HG03025 (cell line): ENCODE measurements around the gene TMEM179.

Experiments used
- ATAC-seq: cut with Tn5 transposase; IDR thresholded peaks from one replicate; pipeline ENCODE4 v1.9.1; 2021; ENCODE audit warnings: mild to moderate bottlenecking, moderate library complexity; ENCODE audit not compliant: unreplicated experiment, low FRiP score

Gene TMEM179

GRCh38 chr14:104547310-104547997 is 57.1 kb downstream of the TMEM179 start:
- ATAC-seq: no peak

DNA sequence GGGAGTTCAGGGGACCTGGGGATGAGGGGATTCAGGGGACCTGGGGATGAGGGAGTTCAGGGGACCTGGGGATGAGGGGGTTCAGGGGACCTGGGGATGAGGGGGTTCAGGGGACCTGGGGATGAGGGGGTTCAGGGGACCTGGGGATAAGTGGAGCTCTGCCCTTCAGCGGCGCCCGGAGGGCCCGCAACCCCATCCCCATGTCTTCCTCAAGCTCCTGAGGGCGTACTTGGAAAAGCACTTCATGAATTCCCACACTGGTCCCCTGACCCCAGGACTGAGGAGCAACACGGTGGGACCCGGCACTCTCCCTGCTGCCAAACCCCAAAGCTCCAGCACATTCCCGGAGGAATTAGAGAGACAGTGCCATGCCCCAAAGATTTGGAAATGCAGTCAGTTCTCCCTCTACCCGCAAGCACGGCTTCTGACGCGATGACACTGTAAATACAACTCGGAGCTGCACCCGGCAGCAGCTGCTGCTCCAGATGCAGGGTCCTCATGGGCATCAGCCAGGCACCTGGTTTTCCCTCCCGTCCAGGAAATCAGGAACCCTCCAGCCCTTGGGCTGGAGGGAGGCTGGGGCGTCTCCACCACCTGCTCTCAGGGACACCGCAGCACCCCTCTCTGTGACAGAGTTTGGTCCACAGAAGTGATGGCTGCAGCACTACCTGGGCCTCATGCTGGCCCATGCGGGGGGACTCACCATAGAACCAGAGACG is 57.8 kb downstream of the TMEM179 start:
- no peak for ATAC-seq

DNA sequence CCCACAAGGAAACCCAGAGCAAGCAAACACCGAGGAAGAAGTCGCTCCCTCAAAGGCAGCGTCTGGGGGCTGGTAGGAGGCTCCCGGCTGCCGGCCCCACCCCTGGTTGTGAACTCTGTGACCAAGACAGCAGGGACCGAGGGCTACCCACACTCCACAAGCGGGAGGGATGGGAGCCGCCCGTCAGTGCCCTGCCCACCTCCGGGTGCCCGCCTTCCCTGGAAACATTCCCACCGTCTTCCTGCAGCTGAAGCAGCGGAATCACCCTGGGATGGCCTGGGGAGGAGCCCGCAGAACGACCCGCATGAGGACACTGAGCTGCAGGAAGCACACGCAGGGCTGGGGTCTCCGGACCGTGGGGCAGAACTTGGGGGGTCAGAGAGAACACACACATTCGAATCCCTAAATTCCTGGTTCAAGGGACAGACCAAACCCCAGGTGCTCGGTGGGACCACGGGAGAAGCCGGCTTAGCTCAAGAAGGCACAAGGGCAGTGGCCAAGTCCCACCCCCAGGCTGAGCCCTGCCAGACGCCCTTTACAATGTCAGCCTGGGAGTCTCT is 58.5 kb downstream of the TMEM179 start:
- ATAC-seq: no peak

GRCh38 chr14:104545151-104545941 is 59.2 kb downstream of the TMEM179 start:
- ATAC-seq: no peak

- ATAC-seq: no peak
Observed at GRCh38 chr14:104544362-104544961, 60.1 kb downstream of the TMEM179 start.

GRCh38 chr14:104542871-104543830 is 61.4 kb downstream of the TMEM179 start:
- no peak for ATAC-seq

GRCh38 chr14:104541905-104542465 is 62.6 kb downstream of the TMEM179 start:
- no peak for ATAC-seq
